Ishikawa (cell line): ENCODE measurements around the gene RGS7.

Experiments used
- EP300 ChIP-seq: IDR thresholded peaks from 2 replicates; pipeline ENCODE4 v1.6.1; 2012; ENCODE audit warnings: borderline replicate concordance
- RAD21 ChIP-seq: IDR thresholded peaks from 2 replicates; pipeline ENCODE4 v1.6.1; 2012; ENCODE audit warnings: low read depth
- REST ChIP-seq: IDR thresholded peaks from 2 replicates; pipeline ENCODE4 v1.6.1; 2012; ENCODE audit warnings: low read depth, mild to moderate bottlenecking
- TEAD4 ChIP-seq: IDR thresholded peaks from 2 replicates; pipeline ENCODE4 v1.6.1; 2012
- YY1 ChIP-seq: IDR thresholded peaks from 2 replicates; pipeline ENCODE4 v1.6.1; 2012; ENCODE audit warnings: low read depth
- ZBTB7A ChIP-seq: IDR thresholded peaks from 2 replicates; pipeline ENCODE4 v1.6.1; 2012; ENCODE audit warnings: low read depth

- TF ChIP-seq EP300 (no peak), RAD21 (no peak), YY1 (no peak), REST (no peak), TEAD4 (no peak), ZBTB7A (no peak)
Measured at GRCh38 chr1:241048622-241049021, 308.4 kb downstream of the RGS7 start.
